ENCODE measurements around the gene IDH3A.

DNA sequence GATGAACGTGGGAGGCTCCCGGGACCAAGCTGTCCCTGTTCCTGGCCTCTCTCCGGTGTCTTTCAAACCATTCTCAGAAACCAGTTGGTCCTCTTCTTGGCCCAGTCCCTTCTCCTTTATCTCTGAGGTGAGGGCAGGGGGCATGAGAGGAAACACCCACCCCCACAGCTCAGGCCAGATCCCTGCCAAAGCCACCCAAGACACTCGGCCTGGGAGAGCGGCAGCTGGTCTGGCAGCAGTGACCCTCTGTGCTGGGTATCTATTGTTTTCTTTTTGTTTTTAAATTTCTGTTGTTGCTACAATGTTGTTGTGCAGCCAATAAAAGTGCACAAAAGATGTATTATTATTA is 57.9 kb downstream of the IDH3A start:
- TF ChIP-seq EZH2phosphoT487 (IDR thresholded peaks at IDR 0.05; ENCODE audit: borderline replicate concordance, low read depth, low read length) (no peak), CTCF (conservative IDR thresholded peaks at IDR 0.05; ENCODE audit: low read length) (no peak)
